DLD1 (cell line): ENCODE measurements around the gene PSG11.
"Not testable (repeated sequence)": the region's sequence is repeated elsewhere in the genome, so short reads cannot be mapped to it uniquely, and the experiment has no call there.

Source experiments
- in situ Hi-C: cut with HindIII; loops from 2 replicates; pipeline ENCODE4 v1.10.0; 2017; ENCODE audit warnings: low sequenced_read_pairs

Gene PSG11

GRCh38 chr19:43026369-43026768 is at the start of gene PSG11:
Gene PSG11 (minus strand): TSS chr19:43026469. CDS start chr19:43026372, 97 bp downstream.
- in situ Hi-C loops: not testable (repeated sequence)

GRCh38 chr19:43062418-43062817 is 36.1 kb upstream of the PSG11 start:
- in situ Hi-C loops: not testable (repeated sequence)

DNA sequence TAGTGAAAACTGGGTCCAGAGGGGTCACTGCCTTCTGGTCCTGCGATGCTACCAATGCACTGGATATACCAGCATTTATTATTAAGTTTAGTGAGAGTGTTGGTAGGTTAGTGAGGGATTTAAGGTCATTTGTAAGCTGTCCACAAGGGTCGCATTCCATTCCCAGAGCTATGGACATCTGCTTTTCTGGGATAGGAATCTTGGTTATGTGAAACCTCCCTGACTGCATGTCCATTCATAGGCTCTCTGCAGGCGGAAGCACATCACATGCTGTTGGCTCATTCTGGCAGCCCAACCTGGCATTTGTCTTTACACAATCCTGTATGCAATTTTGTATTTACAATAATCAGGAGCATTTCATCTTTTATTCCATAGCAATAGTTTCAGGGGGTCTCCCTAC is 35.1 kb upstream of the PSG11 start:
- in situ Hi-C loops: not testable (repeated sequence)

- in situ Hi-C loops: not testable (repeated sequence)
Observed at GRCh38 chr19:43060254-43060653, 34.0 kb upstream of the PSG11 start.

GRCh38 chr19:43059482-43059881 is 33.2 kb upstream of the PSG11 start:
- in situ Hi-C loops: not testable (repeated sequence)

DNA sequence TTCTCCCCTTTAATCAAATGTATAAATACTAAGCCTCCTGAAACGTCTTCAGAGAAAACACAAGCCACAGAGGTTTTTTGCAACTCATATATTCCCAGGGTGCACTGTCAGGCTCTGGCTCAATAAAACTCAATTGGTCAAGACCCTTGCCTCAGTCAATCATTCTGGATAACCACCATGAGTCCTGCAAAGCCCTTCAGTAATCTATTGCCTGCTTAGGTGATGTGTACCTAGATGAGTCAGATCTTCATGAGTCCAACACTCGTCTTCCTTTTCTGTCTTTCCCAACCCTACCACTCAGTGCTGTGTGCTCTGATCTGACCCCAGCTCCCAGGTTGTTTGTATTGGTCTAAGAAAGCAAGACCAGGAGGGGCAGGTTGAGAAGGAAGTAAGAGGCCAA is 32.2 kb upstream of the PSG11 start:
- in situ Hi-C loops: not testable (repeated sequence)

GRCh38 chr19:43047966-43048365 is 21.7 kb upstream of the PSG11 start:
- in situ Hi-C loops: not testable (repeated sequence)

GRCh38 chr19:43046578-43046977 is 20.3 kb upstream of the PSG11 start:
- in situ Hi-C loops: not testable (repeated sequence)

DNA sequence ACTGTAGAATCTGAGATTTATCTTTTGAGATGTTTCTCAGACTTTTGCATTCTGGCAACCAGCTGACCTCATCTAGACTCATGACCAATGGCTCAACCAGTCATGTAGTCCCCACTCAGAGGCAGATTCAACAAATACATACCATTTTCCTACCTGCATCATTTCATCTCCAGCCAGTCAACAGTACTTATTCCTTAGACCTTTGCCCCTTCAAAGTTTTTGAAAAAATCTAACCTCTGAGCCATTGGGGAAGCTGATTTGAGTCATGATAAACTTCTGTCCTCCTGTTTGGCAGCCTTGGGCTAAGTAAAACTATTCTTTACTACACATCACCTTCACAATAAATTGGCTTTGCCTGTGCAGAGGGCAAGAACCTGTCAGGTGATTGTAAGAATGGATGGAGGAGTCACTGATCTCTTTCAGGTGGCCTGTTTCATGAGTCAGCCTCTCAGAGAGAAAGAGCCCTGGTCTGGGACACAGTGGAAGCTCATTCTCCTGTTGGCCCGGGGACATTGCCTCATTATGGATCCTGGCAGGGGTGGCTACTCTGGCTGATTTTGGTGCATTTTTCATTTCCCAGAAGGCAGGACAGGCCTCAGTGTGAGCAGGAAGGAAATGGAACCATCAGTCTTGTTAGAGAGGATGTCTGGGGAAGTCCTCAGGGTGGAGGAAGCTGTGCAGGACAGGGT is 17.4 kb upstream of the PSG11 start:
- in situ Hi-C loops: not testable (repeated sequence)

DNA sequence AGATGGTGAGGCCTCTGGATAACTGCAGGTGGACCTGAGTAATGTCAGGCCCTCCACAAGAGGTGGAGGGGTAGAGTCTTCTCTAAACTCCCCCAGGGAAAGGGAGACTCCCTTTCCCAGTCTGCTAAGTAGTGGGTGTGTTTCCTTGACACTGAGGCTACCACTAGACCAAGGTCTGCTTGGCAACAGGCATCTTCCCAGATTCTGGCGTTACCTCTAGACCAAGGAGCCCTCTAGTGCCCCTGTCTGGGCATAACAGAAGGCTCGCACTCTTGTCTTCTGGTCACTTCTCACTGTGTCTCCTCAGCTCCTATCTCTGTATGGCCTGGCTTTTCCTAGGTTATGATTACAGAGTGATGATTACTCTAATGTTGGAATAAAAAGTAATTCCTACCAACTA is 5.4 kb upstream of the PSG11 start:
- in situ Hi-C loops: not testable (repeated sequence)

DNA sequence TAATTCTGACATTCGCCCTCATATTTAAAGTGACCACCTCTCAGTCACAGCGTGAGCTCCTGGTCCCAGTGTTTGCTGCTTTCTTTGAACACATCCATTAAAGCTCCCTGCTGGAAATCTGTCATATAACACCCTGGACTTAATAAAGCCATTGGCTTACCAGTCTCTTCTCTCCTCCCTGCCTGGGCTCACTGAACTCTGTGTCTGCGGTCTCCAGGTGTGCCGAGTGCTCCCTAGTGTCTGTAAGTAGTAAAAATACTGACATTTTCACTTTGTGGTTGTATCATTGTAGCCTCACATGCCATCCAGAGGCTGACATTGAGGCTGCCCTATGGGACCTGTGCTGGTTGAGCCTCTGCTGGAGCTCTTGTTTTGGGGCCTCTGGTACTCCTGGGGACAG is 2.6 kb upstream of the PSG11 start:
- in situ Hi-C loops: no loop called here

GRCh38 chr19:43027985-43028384 is 1.7 kb upstream of the PSG11 start:
- in situ Hi-C loops: not testable (repeated sequence)

- in situ Hi-C loops: not testable (repeated sequence)
Observed at GRCh38 chr19:43027061-43027460, 792 bp upstream of the PSG11 start.

DNA sequence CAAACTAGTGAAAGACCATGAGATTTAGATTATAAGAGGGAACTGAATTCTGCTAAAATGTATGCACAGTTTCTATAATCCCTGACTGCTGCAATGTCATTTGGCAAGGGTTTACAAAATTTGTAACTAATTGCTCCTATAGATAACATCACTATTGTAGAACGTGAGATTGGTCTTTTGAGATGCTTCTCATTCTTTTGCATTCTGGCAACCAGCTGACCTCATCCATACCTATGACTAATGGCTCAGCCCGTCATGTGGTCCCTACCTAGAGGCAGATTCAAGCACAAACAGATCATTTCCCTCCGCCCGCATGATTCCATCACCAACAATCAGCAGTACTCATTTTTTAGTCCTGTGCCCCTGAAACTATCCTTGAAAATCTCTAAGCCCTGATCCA is 4.2 kb downstream of the PSG11 start:
- in situ Hi-C loops: not testable (repeated sequence)

- in situ Hi-C loops: not testable (repeated sequence)
Observed at GRCh38 chr19:43021629-43022028, 4.6 kb downstream of the PSG11 start.

- in situ Hi-C loops: not testable (repeated sequence)
Observed at GRCh38 chr19:43019588-43019987, 6.7 kb downstream of the PSG11 start.

DNA sequence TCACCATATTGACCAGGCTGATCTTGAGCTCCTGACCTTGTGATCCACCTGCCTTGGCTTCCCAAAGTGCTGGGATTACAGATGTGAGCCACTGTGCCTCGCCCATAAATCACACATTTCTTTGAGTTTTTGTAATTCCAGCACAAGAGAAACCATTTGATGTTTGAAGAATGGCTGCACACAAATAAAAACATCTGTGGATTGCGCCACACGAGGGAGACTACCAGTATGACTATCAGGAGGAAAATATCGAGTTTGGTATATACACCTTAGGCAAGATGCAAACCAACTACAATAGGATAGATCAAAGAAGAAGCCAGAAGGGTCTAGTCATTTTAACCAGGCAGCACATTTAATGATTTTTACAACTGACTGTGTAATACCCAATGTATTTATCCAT is 20.4 kb downstream of the PSG11 start:
- in situ Hi-C loops: not testable (repeated sequence)

GRCh38 chr19:43004846-43005245 is 21.4 kb downstream of the PSG11 start:
- in situ Hi-C loops: not testable (repeated sequence)

DNA sequence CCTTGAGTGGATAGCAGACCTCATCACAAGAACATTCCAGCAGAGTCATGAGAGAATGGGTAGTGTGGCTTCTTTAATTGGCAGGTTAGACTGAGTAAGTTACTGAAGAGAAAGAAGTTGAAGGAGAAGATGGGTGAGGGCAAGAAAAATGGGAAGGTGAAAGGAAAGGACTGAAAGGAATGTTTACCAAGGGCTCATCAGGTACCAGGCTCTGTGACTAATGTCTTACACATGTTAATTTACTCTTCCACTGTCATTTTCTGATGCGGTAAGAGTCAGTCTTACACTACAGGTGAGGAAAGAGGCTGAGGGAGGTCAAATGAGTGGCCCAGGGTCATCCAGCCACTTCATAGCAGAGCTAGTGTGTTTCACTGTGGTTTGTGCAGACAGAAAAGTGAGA is 22.6 kb downstream of the PSG11 start:
- in situ Hi-C loops: not testable (repeated sequence)

DNA sequence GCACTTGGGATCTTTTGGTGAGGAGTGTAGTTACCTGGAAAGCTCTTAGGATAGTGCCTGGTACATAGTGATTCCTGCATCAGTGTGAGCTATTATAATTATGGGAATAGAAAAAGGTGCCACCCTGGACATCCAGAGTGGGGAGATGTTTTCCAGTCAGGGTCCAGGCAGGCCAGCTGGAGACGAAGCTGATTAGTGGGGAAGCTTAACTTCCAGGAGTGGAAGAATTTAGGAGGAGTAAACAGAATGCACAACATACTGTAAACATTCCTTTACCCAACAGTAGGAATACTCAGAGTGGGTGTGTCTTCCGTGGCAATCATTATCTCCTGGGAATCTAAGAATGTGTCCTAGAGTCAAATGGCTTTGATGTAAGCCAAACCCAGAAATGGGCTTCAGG is 23.3 kb downstream of the PSG11 start:
- in situ Hi-C loops: not testable (repeated sequence)

GRCh38 chr19:42996161-42996560 is 30.1 kb downstream of the PSG11 start:
- in situ Hi-C loops: not testable (repeated sequence)

GRCh38 chr19:42992029-42992604 is 34.2 kb downstream of the PSG11 start:
- in situ Hi-C loops: not testable (repeated sequence)

DNA sequence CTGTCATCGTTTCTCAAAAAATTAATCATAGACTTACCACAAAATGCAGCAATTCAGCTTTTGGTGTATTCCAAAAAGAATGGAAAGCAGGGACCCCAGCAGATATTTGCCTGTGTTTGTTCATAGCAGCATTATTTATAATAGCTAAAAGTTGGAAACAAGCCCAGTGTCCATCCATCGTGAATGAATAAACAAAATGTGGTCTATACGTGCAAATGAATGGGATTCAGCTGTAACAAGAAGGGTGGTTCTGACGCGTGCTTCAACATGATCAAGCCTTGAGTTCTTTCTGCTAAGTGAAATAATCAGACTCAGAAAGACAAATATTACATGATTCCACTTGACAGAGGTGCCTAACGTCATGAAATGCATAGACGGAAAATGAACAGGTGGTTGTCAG is 36.4 kb downstream of the PSG11 start:
- in situ Hi-C loops: no loop called here
